Measurements from ENCODE around the gene TSPYL2.

The TSPYL2 gene

DNA sequence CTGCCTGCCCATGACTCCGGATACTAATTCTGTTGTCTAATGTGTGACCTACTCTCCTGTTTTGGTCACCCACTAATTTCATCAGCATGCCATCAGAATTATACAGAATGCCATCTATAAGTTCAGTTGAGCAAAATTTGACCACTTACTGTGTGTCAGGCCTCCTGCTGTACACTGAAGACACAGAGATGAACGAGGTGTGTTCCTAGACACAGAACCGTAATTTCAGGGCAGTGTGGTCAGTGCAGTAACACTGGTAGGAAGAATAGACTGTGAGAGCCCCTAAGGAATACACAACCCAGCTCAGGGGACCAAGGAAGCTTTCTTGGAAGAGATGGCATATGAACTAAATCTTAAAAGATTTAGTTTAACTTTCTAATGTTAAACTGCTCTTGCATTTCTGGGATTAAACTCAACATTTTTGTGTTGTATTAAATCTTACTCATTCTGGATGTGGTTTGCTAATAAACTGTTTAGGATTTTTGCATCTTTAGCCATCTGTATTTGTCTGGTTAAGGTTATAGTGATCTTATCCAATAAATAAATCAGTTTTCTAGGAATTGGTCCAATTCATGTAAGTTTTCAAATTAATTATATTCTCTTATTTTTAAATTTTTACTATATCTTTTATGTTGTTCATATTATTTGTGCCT, 46.1 kb downstream of the TSPYL2 start:
- H3K4me2 ChIP-seq (ENCODE audit: low read length): no peak overlapping the region
- no peaks in the 10 kb centered on the region for H3K4me1 ChIP-seq (ENCODE audit: control insufficient read depth, low read length)
- TF ChIP-seq EZH2phosphoT487 (IDR thresholded peaks at IDR 0.05; ENCODE audit: borderline replicate concordance, low read length): no peak

DNA sequence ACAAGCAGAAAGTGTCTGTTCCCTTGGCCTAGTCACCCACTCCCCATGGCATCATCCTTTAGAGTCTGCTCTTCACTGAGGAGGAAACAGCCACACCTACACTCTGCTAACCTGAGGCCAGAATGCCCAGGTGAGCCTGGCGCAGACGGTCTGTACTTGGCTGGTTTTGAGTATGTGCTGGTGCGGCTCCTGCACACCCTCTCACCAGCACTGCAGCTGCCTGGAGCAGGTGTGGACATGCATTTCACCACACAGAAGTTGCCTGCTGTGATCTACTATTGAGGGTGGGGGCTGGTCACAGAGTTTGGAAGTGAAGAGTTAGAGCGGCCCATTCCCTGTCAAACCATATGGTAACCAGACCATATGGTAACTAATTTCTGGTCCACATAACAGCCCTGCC, 51.2 kb downstream of the TSPYL2 start:
- H3K4me3 ChIP-seq (ENCODE audit: low read length): no peak overlapping the region
- no peaks in the 10 kb centered on the region for H4K20me1 ChIP-seq (ENCODE audit: control insufficient read depth, insufficient read depth, low read depth, low read length)
- no peaks in the 10 kb centered on the region; the same call in 1 of the 2 replicates for H3K36me3 ChIP-seq (ENCODE audit: control insufficient read depth, low read length)
- H3K4me2 ChIP-seq (ENCODE audit: low read length): no peak overlapping the region
- H3K9me3 ChIP-seq (ENCODE audit: control insufficient read depth, insufficient read depth, low read length): no peaks in the 10 kb centered on the region
- no peaks in the 10 kb centered on the region for H3K4me1 ChIP-seq (ENCODE audit: control insufficient read depth, low read length)
- TF ChIP-seq, protein P1, sequence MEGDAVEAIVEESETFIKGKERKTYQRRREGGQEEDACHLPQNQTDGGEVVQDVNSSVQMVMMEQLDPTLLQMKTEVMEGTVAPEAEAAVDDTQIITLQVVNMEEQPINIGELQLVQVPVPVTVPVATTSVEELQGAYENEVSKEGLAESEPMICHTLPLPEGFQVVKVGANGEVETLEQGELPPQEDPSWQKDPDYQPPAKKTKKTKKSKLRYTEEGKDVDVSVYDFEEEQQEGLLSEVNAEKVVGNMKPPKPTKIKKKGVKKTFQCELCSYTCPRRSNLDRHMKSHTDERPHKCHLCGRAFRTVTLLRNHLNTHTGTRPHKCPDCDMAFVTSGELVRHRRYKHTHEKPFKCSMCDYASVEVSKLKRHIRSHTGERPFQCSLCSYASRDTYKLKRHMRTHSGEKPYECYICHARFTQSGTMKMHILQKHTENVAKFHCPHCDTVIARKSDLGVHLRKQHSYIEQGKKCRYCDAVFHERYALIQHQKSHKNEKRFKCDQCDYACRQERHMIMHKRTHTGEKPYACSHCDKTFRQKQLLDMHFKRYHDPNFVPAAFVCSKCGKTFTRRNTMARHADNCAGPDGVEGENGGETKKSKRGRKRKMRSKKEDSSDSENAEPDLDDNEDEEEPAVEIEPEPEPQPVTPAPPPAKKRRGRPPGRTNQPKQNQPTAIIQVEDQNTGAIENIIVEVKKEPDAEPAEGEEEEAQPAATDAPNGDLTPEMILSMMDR (IDR thresholded peaks at IDR 0.05; ENCODE audit: low read depth, low read length, poor library complexity, severe bottlenecking): no peak
- TF ChIP-seq EZH2phosphoT487 (IDR thresholded peaks at IDR 0.05; ENCODE audit: borderline replicate concordance, low read length): no peak
- no peaks in the 10 kb centered on the region for H3K9me2 ChIP-seq (replicated peaks; ENCODE audit: control insufficient read depth, low read length)
- no peak overlapping the region for H3K27ac ChIP-seq (ENCODE audit: low read depth, low read length)
- no peaks in the 10 kb centered on the region for H3K27me3 ChIP-seq (ENCODE audit: control insufficient read depth, low read length)
- no peaks in the 10 kb centered on the region for H3K79me2 ChIP-seq (ENCODE audit: control insufficient read depth, low read length)
- H3F3A ChIP-seq (ENCODE audit: control insufficient read depth, insufficient read depth): no peaks in the 10 kb centered on the region

More for the DNA sequence above, 46.1 kb downstream of the TSPYL2 start:
- Histone ChIP-seq H3K9me2 (replicated peaks; ENCODE audit: control insufficient read depth, low read length) (no peaks in the 10 kb centered on the region), H3F3A (ENCODE audit: control insufficient read depth, insufficient read depth) (no peaks in the 10 kb centered on the region), H3K4me3 (ENCODE audit: low read length) (no peak overlapping the region), H3K9me3 (ENCODE audit: control insufficient read depth, insufficient read depth, low read length) (no peaks in the 10 kb centered on the region), H3K79me2 (ENCODE audit: control insufficient read depth, low read length) (no peaks in the 10 kb centered on the region), H3K27me3 (ENCODE audit: control insufficient read depth, low read length) (no peaks in the 10 kb centered on the region), H4K20me1 (ENCODE audit: control insufficient read depth, insufficient read depth, low read depth, low read length) (no peaks in the 10 kb centered on the region), H3K27ac (ENCODE audit: low read depth, low read length) (no peak overlapping the region), H3K36me3 (ENCODE audit: control insufficient read depth, low read length) (no peaks in the 10 kb centered on the region; the same call in 1 of the 2 replicates)

DNA sequence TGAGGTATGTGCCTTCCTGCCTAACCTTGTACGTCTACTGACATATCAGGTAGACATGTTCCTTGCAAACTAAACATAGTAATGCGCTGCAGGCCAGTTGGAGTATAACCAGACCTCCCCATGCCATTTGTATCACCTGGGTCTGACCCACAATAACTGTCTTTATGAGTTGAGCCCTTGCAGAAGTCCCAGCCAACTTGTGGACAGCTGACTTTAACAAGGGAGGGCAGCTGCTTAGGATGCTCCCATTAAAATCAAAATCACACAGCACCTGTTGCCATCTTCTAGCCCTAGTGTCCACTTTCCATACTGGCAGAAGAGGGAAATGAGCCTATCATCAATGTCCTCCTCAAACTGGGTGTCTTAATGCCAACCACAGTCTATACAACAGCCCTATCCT, 53.4 kb downstream of the TSPYL2 start:
- no peaks in the 10 kb centered on the region for H3K27me3 ChIP-seq (ENCODE audit: control insufficient read depth, low read length)
- no peaks in the 10 kb centered on the region for H3K79me2 ChIP-seq (ENCODE audit: control insufficient read depth, low read length)
- no peaks in the 10 kb centered on the region for H3K9me3 ChIP-seq (ENCODE audit: control insufficient read depth, insufficient read depth, low read length)
- no peaks in the 10 kb centered on the region; the same call in 1 of the 2 replicates for H3K36me3 ChIP-seq (ENCODE audit: control insufficient read depth, low read length)
- no peaks in the 10 kb centered on the region for H4K20me1 ChIP-seq (ENCODE audit: control insufficient read depth, insufficient read depth, low read depth, low read length)
- no peaks in the 10 kb centered on the region for H3K4me1 ChIP-seq (ENCODE audit: control insufficient read depth, low read length)
- H3K9me2 ChIP-seq (replicated peaks; ENCODE audit: control insufficient read depth, low read length): no peaks in the 10 kb centered on the region
- no peak overlapping the region for H3K4me3 ChIP-seq (ENCODE audit: low read length)
- no peak overlapping the region for H3K4me2 ChIP-seq (ENCODE audit: low read length)
- H3F3A ChIP-seq (ENCODE audit: control insufficient read depth, insufficient read depth): no peaks in the 10 kb centered on the region
- no peak overlapping the region for H3K27ac ChIP-seq (ENCODE audit: low read depth, low read length)
- TF ChIP-seq EZH2phosphoT487 (IDR thresholded peaks at IDR 0.05; ENCODE audit: borderline replicate concordance, low read length): no peak
- TF ChIP-seq, protein P1 (IDR thresholded peaks at IDR 0.05; ENCODE audit: low read depth, low read length, poor library complexity, severe bottlenecking): no peak
